ENCODE data around the gene SPECC1. TPM values are rescaled to one million over a fixed set of nuclear protein-coding genes. Genes with fewer than 3 reads are reported as not detected.
"Not testable (repeated sequence)": the region's sequence is repeated elsewhere in the genome, so short reads cannot be mapped to it uniquely, and the experiment has no call there.

Gene SPECC1
- total and polyA plus RNA-seq, 7 donors = 10.9 to 98.3 (median 43.5) TPM

GRCh38 chr17:20158580-20158979 lies 149.4 kb downstream of the SPECC1 start:
- no peak overlapping the region for H3K27ac ChIP-seq
- no peaks in the 10 kb centered on the region for H3K9me3 ChIP-seq
- intact Hi-C loops (cut with DNase I) = no loop called here
- no peaks in the 10 kb centered on the region for H3K27me3 ChIP-seq
- WGBS, 2 donors = 81 to 85% methylated on average over 5 of the region's 5 CpGs
- no peak for TF ChIP-seq POLR2A (IDR thresholded peaks at IDR 0.05)
- no peak for TF ChIP-seq EP300 (IDR thresholded peaks at IDR 0.05)
- TF ChIP-seq CTCF (IDR thresholded peaks at IDR 0.05) = no peak
- no peak for TF ChIP-seq POLR2AphosphoS5 (IDR thresholded peaks at IDR 0.05)
- peaks cover 0 to 20% (median 16%) of the 10 kb centered on the region in 4 donors for H3K4me1 ChIP-seq
- DNase-seq = no peak
- H3K4me3 ChIP-seq = no peak overlapping the region
- H3K36me3 ChIP-seq = no peaks in the 10 kb centered on the region

- WGBS, 2 donors = 93 to 95% methylated on average over 4 of the region's 4 CpGs
- intact Hi-C loops (cut with DNase I) = no loop called here
- H3K36me3 ChIP-seq = no peaks in the 10 kb centered on the region
These were observed 150.4 kb downstream of the SPECC1 start for GRCh38 chr17:20159406-20160069.

GRCh38 chr17:20165516-20165915 lies 156.4 kb downstream of the SPECC1 start:
- H3K27ac ChIP-seq; H3K4me3 ChIP-seq; intact Hi-C loops (cut with DNase I); DNase-seq; H3K4me1 ChIP-seq; H3K9me3 ChIP-seq; H3K27me3 ChIP-seq; H3K36me3 ChIP-seq: not testable (repeated sequence)
- 89 to 92% methylated on average over 4 of the region's 4 CpGs for WGBS, 2 donors

More at GRCh38 chr17:20159406-20160069, 150.4 kb downstream of the SPECC1 start:
- TF ChIP-seq EP300 (IDR thresholded peaks at IDR 0.05) (no peak), POLR2A (IDR thresholded peaks at IDR 0.05) (no peak), POLR2AphosphoS5 (IDR thresholded peaks at IDR 0.05) (no peak), CTCF (IDR thresholded peaks at IDR 0.05) (no peak)
- peaks cover 0 to 20% (median 16%) of the 10 kb centered on the region in 4 donors for H3K4me1 ChIP-seq
- H3K27ac ChIP-seq = no peak overlapping the region
- H3K27me3 ChIP-seq = no peaks in the 10 kb centered on the region
- H3K4me3 ChIP-seq = no peak overlapping the region
- H3K9me3 ChIP-seq = no peaks in the 10 kb centered on the region
- DNase-seq = no peak

GRCh38 chr17:20170085-20170484 lies 160.9 kb downstream of the SPECC1 start:
- Histone ChIP-seq H3K36me3 (no peaks in the 10 kb centered on the region), H3K4me1 (no peaks in the 10 kb centered on the region), H3K27ac (no peak overlapping the region), H3K9me3 (no peaks in the 10 kb centered on the region), H3K27me3 (no peaks in the 10 kb centered on the region), H3K4me3 (no peak overlapping the region)
- no peak for DNase-seq
- intact Hi-C loops (cut with DNase I) = no loop called here
- no peak for TF ChIP-seq EP300 (IDR thresholded peaks at IDR 0.05)
- no peak for TF ChIP-seq CTCF (IDR thresholded peaks at IDR 0.05)
- no peak for TF ChIP-seq POLR2AphosphoS5 (IDR thresholded peaks at IDR 0.05)
- no peak for TF ChIP-seq POLR2A (IDR thresholded peaks at IDR 0.05)
- 88 to 92% methylated on average over 3 of the region's 3 CpGs for WGBS, 2 donors

GRCh38 chr17:20171741-20172365 lies 162.7 kb downstream of the SPECC1 start:
- Histone ChIP-seq H3K4me3 (no peak overlapping the region), H3K27me3 (no peaks in the 10 kb centered on the region), H3K36me3 (no peaks in the 10 kb centered on the region), H3K27ac (no peak overlapping the region), H3K9me3 (no peaks in the 10 kb centered on the region), H3K4me1 (no peaks in the 10 kb centered on the region)
- intact Hi-C loops (cut with DNase I) = no loop called here
- no peak for TF ChIP-seq POLR2A (IDR thresholded peaks at IDR 0.05)
- no peak for TF ChIP-seq EP300 (IDR thresholded peaks at IDR 0.05)
- TF ChIP-seq POLR2AphosphoS5 (IDR thresholded peaks at IDR 0.05) = no peak
- no peak for TF ChIP-seq CTCF (IDR thresholded peaks at IDR 0.05)
- WGBS, 2 donors = 94 to 97% methylated on average over 2 of the region's 2 CpGs
- no peak for DNase-seq

Measured in sigmoid colon (tissue), 7 donors.